HG03103 (cell line): ENCODE measurements around the gene KANK2.
"Not testable (repeated sequence)": the region's sequence is repeated elsewhere in the genome, so short reads cannot be mapped to it uniquely, and the experiment has no call there.

Experiments used
- ATAC-seq: cut with Tn5 transposase; IDR thresholded peaks from one replicate; pipeline ENCODE4 v1.9.1; 2021; ENCODE audit warnings: low read depth; ENCODE audit not compliant: unreplicated experiment

The KANK2 gene

GRCh38 chr19:11142528-11143171 is 54.7 kb downstream of the KANK2 start:
- no peak for ATAC-seq

GRCh38 chr19:11141937-11142527 is 55.3 kb downstream of the KANK2 start:
- no peak for ATAC-seq

GRCh38 chr19:11140896-11141295 is 56.4 kb downstream of the KANK2 start:
- no peak for ATAC-seq

GRCh38 chr19:11140023-11140538 is 57.3 kb downstream of the KANK2 start:
- not testable (repeated sequence) for ATAC-seq

- ATAC-seq, result no peak
Measured at GRCh38 chr19:11138601-11139300, 58.6 kb downstream of the KANK2 start.

GRCh38 chr19:11137542-11138384 is 59.6 kb downstream of the KANK2 start:
- ATAC-seq, result no peak

GRCh38 chr19:11136400-11137101 is 60.8 kb downstream of the KANK2 start:
- no peak for ATAC-seq

GRCh38 chr19:11131471-11131870 is 65.9 kb downstream of the KANK2 start:
- no peak for ATAC-seq

- ATAC-seq, result no peak
Measured at GRCh38 chr19:11130824-11131455, 66.4 kb downstream of the KANK2 start.

- no peak for ATAC-seq
Measured at GRCh38 chr19:11127905-11128304, 69.4 kb downstream of the KANK2 start.

- no peak for ATAC-seq
Measured at GRCh38 chr19:11125994-11126685, 71.2 kb downstream of the KANK2 start.

GRCh38 chr19:11124157-11124556 is 73.2 kb downstream of the KANK2 start:
- ATAC-seq, result not testable (repeated sequence)

- no peak for ATAC-seq
Measured at GRCh38 chr19:11123114-11123513, 74.2 kb downstream of the KANK2 start.

- ATAC-seq, result not testable (repeated sequence)
Measured at GRCh38 chr19:11121963-11122362, 75.4 kb downstream of the KANK2 start.

- no peak for ATAC-seq
Measured at GRCh38 chr19:11116507-11116906, 80.8 kb downstream of the KANK2 start.

- ATAC-seq, result no peak
Measured at GRCh38 chr19:11115895-11116446, 81.4 kb downstream of the KANK2 start.

- ATAC-seq, result no peak
Measured at GRCh38 chr19:11115042-11115441, 82.3 kb downstream of the KANK2 start.
